Endothelial cell of umbilical vein (primary cell): Measurements from ENCODE around the gene LDLRAD3. TPM values are rescaled to one million over a fixed set of nuclear protein-coding genes. Genes with fewer than 3 reads are reported as not detected.
A peak's percentile ranks its signal among the peaks of the same experiment; 100 is the strongest.

Source experiments
- BruUV-seq: library from RNA; stranded (reverse); fragments of 400-500 nt; replicated peaks from 2 replicates; lab custom pipeline; 2021; lab: Mats Ljungman, UMichigan
- CTCF ChIA-PET: fragments of 300-600, 350-600 bp; sonication (Branson Sonifier 250); formaldehyde crosslinking; loops from one replicate; lab custom pipeline; 2021; ENCODE audit warnings: antibody characterized with exemption, inconsistent platforms; lab: Charles Lee
- POLR2A ChIA-PET: fragments of 300-600, 350-600 bp; sonication (Branson Sonifier 250); formaldehyde crosslinking; loops from one replicate; lab custom pipeline; 2021; ENCODE audit warnings: antibody characterized with exemption, inconsistent platforms; lab: Charles Lee
- DNase-seq: peaks from one replicate; pipeline ENCODE4 v3.0.0-alpha.2; 2011; ENCODE audit warnings: low read depth, low spot score
- FAIRE-seq: peaks from 2 replicates; lab custom pipeline; 2011; peaks lifted over from hg19 to GRCh38; lab: Jason Lieb, UNC
- H2AFZ ChIP-seq: 2 replicates; pipeline ENCODE4 v1.6.0; 2012; ENCODE audit warnings: low read depth, low read length, control low read depth, inconsistent platforms
- H3K27ac ChIP-seq: 2 replicates; pipeline ENCODE4 v1.5.1; 2011; ENCODE audit warnings: low read depth, mild to moderate bottlenecking, control low read depth, low read length, moderate library complexity; ENCODE audit not compliant: insufficient read depth
- H3K27me3 ChIP-seq, 2 experiments: 2 replicates each; pipeline versions ENCODE4 v1.6.0 to v1.6.1; 2011; ENCODE audit warnings: low read length in 2 of 2, mixed read lengths in 1 of 2; ENCODE audit not compliant: control insufficient read depth in 2 of 2, insufficient read depth in 2 of 2
- H3K36me3 ChIP-seq, 2 experiments: 2 replicates in 1 of 2; 3 replicates in 1 of 2; pipeline ENCODE4 v1.5.1; 2011; ENCODE audit warnings: low read length in 2 of 2, mild to moderate bottlenecking in 1 of 2, moderate library complexity in 1 of 2; ENCODE audit not compliant: control insufficient read depth in 2 of 2, insufficient read depth in 2 of 2; ENCODE audit errors: extremely low read depth in 1 of 2
- H3K4me1 ChIP-seq: 3 replicates; pipeline ENCODE4 v1.5.1; 2011; ENCODE audit warnings: mild to moderate bottlenecking, low read length; ENCODE audit not compliant: control insufficient read depth, insufficient read depth; ENCODE audit errors: extremely low read depth
- H3K4me2 ChIP-seq: 2 replicates; pipeline ENCODE4 v1.6.1; 2011; ENCODE audit warnings: low read length, control low read depth, mixed read lengths; ENCODE audit not compliant: insufficient read depth
- H3K4me3 ChIP-seq, 3 experiments: fragments of 200-600 bp in 1 of 3; sonication (generic), shearing (Covaris generic) in 1 of 3; replicated peaks in 1 of 3; 2 replicates each; pipeline ENCODE4 v1.5.1; 2011 to 2016; ENCODE audit warnings: control low read depth in 3 of 3, low read length in 3 of 3, mild to moderate bottlenecking in 2 of 3, inconsistent platforms in 1 of 3, low read depth in 1 of 3, moderate library complexity in 1 of 3; ENCODE audit not compliant: insufficient read depth in 1 of 3
- H3K79me2 ChIP-seq: 2 replicates; pipeline ENCODE4 v1.6.0; 2012; ENCODE audit warnings: low read length, inconsistent platforms; ENCODE audit not compliant: control insufficient read depth, insufficient read depth
- H3K9ac ChIP-seq: replicated peaks from 2 replicates; pipeline ENCODE3; 2011; ENCODE audit warnings: low read length, control low read depth; ENCODE audit not compliant: insufficient read depth; ENCODE audit errors: extremely low read depth
- H3K9me1 ChIP-seq: replicated peaks from 3 replicates; pipeline ENCODE4 v1.6.0; 2011; ENCODE audit warnings: mild to moderate bottlenecking, low read length; ENCODE audit not compliant: control insufficient read depth, insufficient read depth; ENCODE audit errors: extremely low read depth
- H3K9me3 ChIP-seq: replicated peaks from 2 replicates; pipeline ENCODE4 v1.5.1; 2012; ENCODE audit warnings: low read length, inconsistent platforms; ENCODE audit not compliant: control insufficient read depth, insufficient read depth
- H4K20me1 ChIP-seq: replicated peaks from 2 replicates; pipeline ENCODE3; 2011; ENCODE audit warnings: mild to moderate bottlenecking, low read length; ENCODE audit not compliant: control insufficient read depth, insufficient read depth; ENCODE audit errors: extremely low read depth
- CTCF ChIP-seq, 2 donors: IDR thresholded peaks; 1 replicate in 1 of 2; 2 replicates in 1 of 2; pipeline ENCODE4 v1.5.1; 2011; ENCODE audit warnings: low read length in 2 of 2, mild to moderate bottlenecking in 2 of 2, moderate library complexity in 2 of 2, control low read depth in 1 of 2, inconsistent platforms in 1 of 2, low read depth in 1 of 2; ENCODE audit not compliant: insufficient read depth in 1 of 2; ENCODE audit errors: extremely low read depth in 1 of 2
- EZH2 ChIP-seq: IDR thresholded peaks from 2 replicates; pipeline ENCODE4 v1.6.1; 2012; ENCODE audit warnings: borderline replicate concordance, low read depth, mild to moderate bottlenecking, moderate library complexity, low read length, inconsistent platforms; ENCODE audit not compliant: severe bottlenecking
- FOS ChIP-seq: IDR thresholded peaks from 2 replicates; pipeline ENCODE4 v1.6.1; 2011; ENCODE audit warnings: mild to moderate bottlenecking, low read length, moderate library complexity, borderline replicate concordance; ENCODE audit not compliant: insufficient read depth
- GATA2 ChIP-seq: IDR thresholded peaks from 2 replicates; pipeline ENCODE4 v1.7.0; 2011; ENCODE audit warnings: low read depth, mild to moderate bottlenecking, moderate library complexity, mixed read lengths, low read length; ENCODE audit not compliant: insufficient read length, insufficient read depth
- JUN ChIP-seq: IDR thresholded peaks from 2 replicates; pipeline ENCODE4 v1.6.1; 2011; ENCODE audit warnings: borderline replicate concordance, low read depth; ENCODE audit not compliant: insufficient read length, insufficient read depth
- MAX ChIP-seq: IDR thresholded peaks from 2 replicates; pipeline ENCODE4 v1.6.1; 2011; ENCODE audit not compliant: insufficient read depth, insufficient read length
- MYC ChIP-seq: IDR thresholded peaks from one replicate; pipeline ENCODE4 v1.6.1; 2011; ENCODE audit warnings: mild to moderate bottlenecking, low read depth, low read length
- POLR2A ChIP-seq: IDR thresholded peaks from 2 replicates; pipeline ENCODE4 v1.6.1; 2012; ENCODE audit warnings: low read depth, mild to moderate bottlenecking, control low read depth, low read length
- POLR2AphosphoS5 ChIP-seq: IDR thresholded peaks from 2 replicates; pipeline ENCODE4 v1.6.1; 2012; ENCODE audit warnings: low read depth, mild to moderate bottlenecking, control low read depth, low read length, moderate library complexity; ENCODE audit not compliant: insufficient read depth
- dilution Hi-C: fragments of 300-500 bp; cut with MboI; formaldehyde crosslinking; loops from one replicate; pipeline ENCODE4 v1.15.0; 2019; ENCODE audit warnings: low sequenced_read_pairs; ENCODE audit not compliant: extremely low pct_ligation_motif_present
- intact Hi-C: fragments of 100-400 bp; cut with micrococcal nuclease; formaldehyde crosslinking; loops from one replicate; pipeline ENCODE4 v1.10.0; 2022
- polyA plus RNA-seq, 4 experiments: library from polyadenylated mRNA; depleted of rRNA in 3 of 4; stranded (reverse) in 3 of 4; unstranded in 1 of 4; fragments of >200 nt; gene quantifications; 2 replicates each; pipeline versions ENCODE4 v1.2.1 to v1.2.3, GENCODE V29; 2011 to 2012; ENCODE audit warnings: missing spikeins in 1 of 4
- total RNA-seq: library from RNA; stranded (reverse); gene quantifications from 2 replicates; pipeline ENCODE4 v1.2.3, GENCODE V29; 2021

The LDLRAD3 gene
- total and polyA plus RNA-seq, 2 donors (not counting 3 experiments of a cell fraction or from before 2014, with no cell fraction given), result 17.9 to 25.1 TPM

GRCh38 chr11:36037031-36037430 is 93.2 kb downstream of the LDLRAD3 start:
- BruUV-seq, result no TSS peak

GRCh38 chr11:36038541-36038940 is 94.7 kb downstream of the LDLRAD3 start:
- POLR2A ChIA-PET, result no interaction called here
- H3K9me3 ChIP-seq, result no peaks in the 10 kb centered on the region
- no peak for FAIRE-seq
- no peak overlapping the region for H3K4me3 ChIP-seq
- H3K4me1 ChIP-seq, result peaks cover 11% of the 10 kb centered on the region
- TF ChIP-seq MYC (no peak), EZH2 (no peak), MAX (no peak), GATA2 (no peak), FOS (no peak), CTCF (IDR thresholded peaks at IDR 0.05; ENCODE audit: extremely low read depth in 1 of 2, insufficient read depth in 1 of 2, low read depth in 1 of 2, low read length in 2 of 2) (no peak), POLR2A (no peak), POLR2AphosphoS5 (no peak), JUN (no peak)
- no TSS peak for BruUV-seq
- dilution Hi-C loops (no loop called here), intact Hi-C loops (no loop called here)
- H3K9ac ChIP-seq, result no peak overlapping the region
- CTCF ChIA-PET, result interaction anchor here (1.2 to 3.7 kb wide), 5 partner anchors 12 to 220 kb away, joined by 3 to 34 read pairs (median 6); no protein-coding TSS in a partner anchor
- H2AFZ ChIP-seq, result no peak overlapping the region
- no peaks in the 10 kb centered on the region for H3K9me1 ChIP-seq
- no peak overlapping the region for H3K27ac ChIP-seq
- no peaks in the 10 kb centered on the region for H3K27me3 ChIP-seq
- H4K20me1 ChIP-seq, result no peaks in the 10 kb centered on the region
- DNase-seq, result no peak
- H3K36me3 ChIP-seq, result peaks cover 0 to 2% of the 10 kb centered on the region in 2 experiments
- H3K79me2 ChIP-seq, result no peaks in the 10 kb centered on the region
- no peak overlapping the region for H3K4me2 ChIP-seq

More at GRCh38 chr11:36037031-36037430, 93.2 kb downstream of the LDLRAD3 start:
- no peaks in the 10 kb centered on the region for H3K27me3 ChIP-seq
- DNase-seq, result peak; percentile 31
- no peak overlapping the region for H3K27ac ChIP-seq
- no peaks in the 10 kb centered on the region for H3K9me1 ChIP-seq
- FAIRE-seq, result peak; percentile 84
- H3K9me3 ChIP-seq, result no peaks in the 10 kb centered on the region
- CTCF ChIA-PET, result interaction anchor here (0.9 to 3.7 kb wide), 5 partner anchors 9 to 222 kb away, joined by 3 to 34 read pairs (median 5); no protein-coding TSS in a partner anchor
- H4K20me1 ChIP-seq, result no peaks in the 10 kb centered on the region
- TF ChIP-seq MAX (peak; percentile 80), GATA2 (no peak), MYC (no peak)
- peaks cover 0 to 2% of the 10 kb centered on the region in 2 experiments for H3K36me3 ChIP-seq
- no peak overlapping the region for H3K9ac ChIP-seq
- POLR2A ChIA-PET, result no interaction called here
- no peak overlapping the region for H2AFZ ChIP-seq
- no peak overlapping the region for H3K4me3 ChIP-seq
- intact Hi-C loops, result no loop called here
- dilution Hi-C loops, result no loop called here
- H3K4me1 ChIP-seq, result peaks cover 11% of the 10 kb centered on the region
- no peak overlapping the region for H3K4me2 ChIP-seq
- no peaks in the 10 kb centered on the region for H3K79me2 ChIP-seq
